Muscle of leg (tissue), 9 donors: Measurements from ENCODE around the gene TIMM22. TPM values are rescaled to one million over a fixed set of nuclear protein-coding genes. Genes with fewer than 3 reads are reported as not detected.

Experiments
- polyA plus RNA-seq, 8 donors: library from polyadenylated mRNA; unstranded; fragments of 120-200 nt; gene quantifications; one replicate each; pipeline versions ENCODE4 v1.2.1 to v1.2.3, GENCODE V29; 2013; ENCODE audit warnings: inconsistent platforms in 1 of 8, low replicate concordance in 1 of 8; ENCODE audit not compliant: insufficient read length in 8 of 8, insufficient read depth in 1 of 8
- total RNA-seq: library from RNA; stranded (reverse); fragments of 120-200 nt; gene quantifications from one replicate; pipeline ENCODE4 v1.2.4, GENCODE V29; 2013

The TIMM22 gene
- total and polyA plus RNA-seq, 9 donors: 14.9 to 17.8 (median 16.4) TPM

Other genes starting within 250 kb of the TIMM22 start
- gene GEMIN4, start 244.9 kb upstream of the TIMM22 start, total RNA-seq: 9.8 TPM
- gene GEMIN4, start 244.9 kb upstream of the TIMM22 start, polyA plus RNA-seq: 10 to 100 TPM; 12.4 to 19.6 (median 14.8) TPM
- 46.8 TPM for gene GLOD4, start 214.8 kb upstream of the TIMM22 start, total RNA-seq
- 10 to 100 TPM; 63.9 to 79.4 (median 71.6) TPM for gene GLOD4, start 214.8 kb upstream of the TIMM22 start, polyA plus RNA-seq
- gene MRM3, start 214.8 kb upstream of the TIMM22 start, total RNA-seq: 14.0 TPM
- 10 to 100 TPM; 12.8 to 16.4 (median 14.3) TPM for gene MRM3, start 214.8 kb upstream of the TIMM22 start, polyA plus RNA-seq
- gene NXN, start 17.4 kb upstream of the TIMM22 start, total RNA-seq: 36.8 TPM
- 10 to 100 TPM; 48.7 to 58.9 (median 55.3) TPM for gene NXN, start 17.4 kb upstream of the TIMM22 start, polyA plus RNA-seq
- gene ABR, start 182.9 kb downstream of the TIMM22 start, total RNA-seq: 21.4 TPM
- 10 to 100 TPM; 31.0 to 58.3 (median 41.5) TPM for gene ABR, start 182.9 kb downstream of the TIMM22 start, polyA plus RNA-seq